Breast epithelium (tissue), 3 donors: ENCODE measurements around the gene SP140.

Experiments
- CTCF ChIP-seq, 3 donors: fragments of 450-650 bp; IDR thresholded peaks; one replicate each; pipeline ENCODE4 v1.5.1; 2016 to 2017; ENCODE audit warnings: antibody characterized with exemption in 3 of 3, mild to moderate bottlenecking in 3 of 3, moderate library complexity in 3 of 3
- POLR2AphosphoS5 ChIP-seq, 3 donors: sonication (generic); formaldehyde crosslinking; IDR thresholded peaks; one replicate each; pipeline ENCODE4 v1.6.1; 2017; ENCODE audit warnings: antibody characterized with exemption in 3 of 3

GRCh38 chr2:230323385-230324106 lies 98.0 kb downstream of the SP140 start:
- TF ChIP-seq CTCF (IDR thresholded peaks at IDR 0.05) (no peak), POLR2AphosphoS5 (IDR thresholded peaks at IDR 0.05) (no peak)
